UCSD-AML1 (cell line): ENCODE results near the gene LATS2.
"Not testable (repeated sequence)": the region's sequence is repeated elsewhere in the genome, so short reads cannot be mapped to it uniquely, and the experiment has no call there.

Source experiments
- DNase-seq: peaks from one replicate; lab custom pipeline; 2025; ENCODE audit not compliant: unreplicated experiment; lab: John Stamatoyannopoulos, UW

The LATS2 gene

GRCh38 chr13:21075379-21076249 is 14.2 kb upstream of the LATS2 start:
- DNase-seq: peak; percentile 84

- DNase-seq: peak; percentile 87
Observed at GRCh38 chr13:21075011-21075378, 13.6 kb upstream of the LATS2 start.

GRCh38 chr13:21074546-21074945 is 13.2 kb upstream of the LATS2 start:
- no peak for DNase-seq

- DNase-seq: no peak
Observed at GRCh38 chr13:21071924-21072323, 10.5 kb upstream of the LATS2 start.

GRCh38 chr13:21071015-21071414 is 9.6 kb upstream of the LATS2 start:
- no peak for DNase-seq

GRCh38 chr13:21069561-21070004 is 8.2 kb upstream of the LATS2 start:
- DNase-seq: no peak

- no peak for DNase-seq
Observed at GRCh38 chr13:21067848-21068247, 6.5 kb upstream of the LATS2 start.

GRCh38 chr13:21066946-21067345 is 5.6 kb upstream of the LATS2 start:
- no peak for DNase-seq

- no peak for DNase-seq
Observed at GRCh38 chr13:21065686-21066085, 4.3 kb upstream of the LATS2 start.

- no peak for DNase-seq
Observed at GRCh38 chr13:21063031-21063430, 1.6 kb upstream of the LATS2 start.

GRCh38 chr13:21060338-21061028 is 903 bp downstream of the LATS2 start:
- peak; percentile 46 for DNase-seq

- DNase-seq: no peak
Observed at GRCh38 chr13:21059641-21060337, 1.6 kb downstream of the LATS2 start.

- no peak for DNase-seq
Observed at GRCh38 chr13:21058361-21058760, 3.0 kb downstream of the LATS2 start.

GRCh38 chr13:21055511-21056045 is 5.8 kb downstream of the LATS2 start:
- DNase-seq: no peak

- DNase-seq: no peak
Observed at GRCh38 chr13:21055016-21055415, 6.4 kb downstream of the LATS2 start.

- no peak for DNase-seq
Observed at GRCh38 chr13:21054313-21054712, 7.1 kb downstream of the LATS2 start.

GRCh38 chr13:21053231-21053630 is 8.2 kb downstream of the LATS2 start:
- DNase-seq: peak; percentile 76

- DNase-seq: no peak
Observed at GRCh38 chr13:21051675-21052074, 9.7 kb downstream of the LATS2 start.

GRCh38 chr13:21050288-21051197 is 10.8 kb downstream of the LATS2 start:
- no peak for DNase-seq

GRCh38 chr13:21049731-21050130 is 11.7 kb downstream of the LATS2 start:
- not testable (repeated sequence) for DNase-seq
